Stimulated activated CD4-positive, alpha-beta T cell treated with anti-CD3 and anti-CD28 coated beads, Interleukin-12 subunit alpha, Interleukin-12 subunit beta, amount 100 ng/mL, for 24 hours (primary cell): ENCODE measurements around the gene TXNDC11.

Source experiments
- DNase-seq, 2 experiments: peaks; one replicate each; pipeline ENCODE4 v3.0.0-alpha.2; 2020; ENCODE audit warnings: low read depth in 2 of 2

The TXNDC11 gene

GRCh38 chr16:11689031-11689840 is 53.4 kb downstream of the TXNDC11 start:
- DNase-seq: no peak

GRCh38 chr16:11688520-11688886 is 54.2 kb downstream of the TXNDC11 start:
- DNase-seq: no peak

- no peak for DNase-seq
Measured at GRCh38 chr16:11687601-11688519, 54.8 kb downstream of the TXNDC11 start.

GRCh38 chr16:11686713-11687380 is 55.8 kb downstream of the TXNDC11 start:
- no peak for DNase-seq

- no peak for DNase-seq
Measured at GRCh38 chr16:11685844-11686618, 56.6 kb downstream of the TXNDC11 start.

- no peak for DNase-seq
Measured at GRCh38 chr16:11684231-11685025, 58.2 kb downstream of the TXNDC11 start.

- no peak for DNase-seq
Measured at GRCh38 chr16:11683145-11683544, 59.5 kb downstream of the TXNDC11 start.

- no peak for DNase-seq
Measured at GRCh38 chr16:11682655-11683096, 60.0 kb downstream of the TXNDC11 start.

GRCh38 chr16:11681976-11682654 is 60.5 kb downstream of the TXNDC11 start:
- DNase-seq: no peak

GRCh38 chr16:11681556-11681955 is 61.1 kb downstream of the TXNDC11 start:
- no peak for DNase-seq

GRCh38 chr16:11679941-11680911 is 62.4 kb downstream of the TXNDC11 start:
- no peak for DNase-seq

- no peak for DNase-seq
Measured at GRCh38 chr16:11679250-11679649, 63.4 kb downstream of the TXNDC11 start.

- no peak for DNase-seq
Measured at GRCh38 chr16:11677959-11678881, 64.4 kb downstream of the TXNDC11 start.

GRCh38 chr16:11677451-11677951 is 65.2 kb downstream of the TXNDC11 start:
- no peak for DNase-seq

- no peak for DNase-seq
Measured at GRCh38 chr16:11676799-11677198, 65.9 kb downstream of the TXNDC11 start.

GRCh38 chr16:11675561-11676511 is 66.8 kb downstream of the TXNDC11 start:
- no peak for DNase-seq
